Loucy (cell line): Measurements from ENCODE around the gene SULT1B1.

Experiments
- CTCF ChIP-seq: fragments of 200-600 bp; sonication (generic); conservative IDR thresholded peaks from 2 replicates; pipeline ENCODE4 v1.5.1; 2014; ENCODE audit warnings: mild to moderate bottlenecking, antibody characterized with exemption, low read length
- EZH2phosphoT487 ChIP-seq: fragments of 200-600 bp; IDR thresholded peaks from 2 replicates; pipeline ENCODE4 v1.6.1; 2018; ENCODE audit warnings: antibody characterized with exemption, mild to moderate bottlenecking, moderate library complexity, borderline replicate concordance

- no peak for TF ChIP-seq CTCF
- no peak for TF ChIP-seq EZH2phosphoT487
These were observed 38.9 kb upstream of the SULT1B1 start for GRCh38 chr4:69799337-69799736.
